Fibroblast of skin of left quadriceps (primary cell): ENCODE measurements around the gene KIF26B.
"Not testable (repeated sequence)": the region's sequence is repeated elsewhere in the genome, so short reads cannot be mapped to it uniquely, and the experiment has no call there.

Experiments
- DNase-seq, 2 experiments: peaks; one replicate each; pipeline ENCODE4 v3.0.0-alpha.2; 2013; ENCODE audit warnings: low read depth in 2 of 2

Gene KIF26B

DNA sequence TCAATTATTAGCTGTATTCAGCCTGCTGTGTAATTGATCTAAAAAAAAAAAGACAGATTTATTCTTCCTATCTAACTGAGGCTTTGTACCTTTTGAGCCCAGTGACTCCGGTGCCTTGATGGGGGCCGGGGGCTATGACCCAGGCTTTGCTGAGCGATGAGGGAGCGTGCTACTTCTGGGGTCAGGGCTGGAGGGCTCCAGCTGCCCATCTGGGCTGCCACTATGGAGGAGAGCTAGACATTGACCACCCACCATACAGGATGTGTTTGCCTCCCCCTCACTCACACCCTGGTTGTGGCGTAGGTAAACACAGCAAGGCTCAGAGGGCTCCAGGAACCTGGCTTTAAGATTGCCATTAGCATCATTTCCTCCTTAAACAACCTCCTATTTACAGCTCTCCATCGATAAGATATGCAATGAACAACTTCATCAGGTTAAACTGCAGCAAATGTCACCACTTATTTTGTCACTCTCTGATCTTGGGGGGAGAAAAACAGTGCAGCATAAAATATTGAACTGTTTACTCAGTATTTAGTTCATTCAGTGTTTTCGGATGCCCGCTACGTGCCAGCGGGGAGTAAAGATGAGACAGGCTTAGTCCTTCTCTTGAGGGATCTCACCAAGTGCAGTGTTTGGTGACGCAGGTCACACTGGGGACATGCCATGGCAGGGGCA, 231.6 kb downstream of the KIF26B start:
- no peak for DNase-seq

DNA sequence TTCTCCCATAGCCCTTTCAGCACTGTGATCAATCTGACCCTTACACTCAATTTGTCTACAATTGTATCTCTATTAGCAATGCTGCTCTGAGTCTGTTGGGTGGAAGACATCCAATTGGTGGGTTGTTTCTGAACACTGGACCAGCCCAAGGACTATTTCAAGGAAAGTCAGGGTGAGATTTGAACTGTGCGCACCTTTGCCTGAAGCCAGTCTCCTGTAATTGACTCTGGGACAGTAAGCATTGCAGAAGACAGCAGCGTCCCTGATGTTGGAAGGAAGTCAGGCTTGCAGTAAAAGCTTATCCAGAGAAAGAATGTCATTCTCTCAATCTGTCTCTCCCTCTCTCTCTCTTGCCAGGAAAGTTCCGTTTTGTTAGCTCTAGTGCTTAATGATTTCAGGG, 233.9 kb downstream of the KIF26B start:
- DNase-seq, result no peak

DNA sequence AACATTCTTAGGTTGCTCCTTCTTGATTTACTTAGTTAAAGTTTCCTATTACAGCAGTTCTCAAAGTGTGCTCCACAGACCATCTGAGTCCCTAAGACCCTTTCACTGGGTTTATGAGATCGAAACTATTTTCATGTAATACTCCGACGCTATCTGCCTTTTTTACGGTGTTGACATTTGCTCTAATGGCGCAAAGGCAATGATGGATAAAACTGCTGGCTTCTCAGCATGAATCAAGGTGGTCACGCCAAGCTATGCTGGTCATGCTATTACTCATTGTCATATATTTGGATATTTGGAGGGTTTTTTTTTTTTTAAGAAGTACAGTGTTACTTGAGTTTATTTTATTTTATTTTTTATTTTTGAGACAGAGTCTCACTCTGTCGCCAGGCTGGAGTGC, 235.1 kb downstream of the KIF26B start:
- no peak for DNase-seq

DNA sequence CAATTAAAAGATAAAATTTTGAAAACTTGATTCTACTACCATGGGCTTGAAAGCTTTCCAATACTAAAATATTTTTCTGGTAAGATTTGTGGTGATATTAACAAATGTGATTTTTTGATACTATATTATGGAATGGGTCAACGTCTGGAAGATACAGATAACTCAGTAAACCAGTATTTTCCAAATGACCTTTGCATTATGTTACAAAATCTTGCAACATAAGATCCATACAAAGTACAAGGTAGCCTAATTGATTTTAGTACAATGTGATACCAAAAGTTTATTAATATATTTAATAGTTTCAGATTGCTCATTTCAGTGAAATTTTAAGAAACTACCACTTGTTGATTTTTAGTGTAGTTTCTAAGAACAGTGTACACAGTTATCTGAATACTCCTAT, 236.2 kb downstream of the KIF26B start:
- no peak for DNase-seq

DNA sequence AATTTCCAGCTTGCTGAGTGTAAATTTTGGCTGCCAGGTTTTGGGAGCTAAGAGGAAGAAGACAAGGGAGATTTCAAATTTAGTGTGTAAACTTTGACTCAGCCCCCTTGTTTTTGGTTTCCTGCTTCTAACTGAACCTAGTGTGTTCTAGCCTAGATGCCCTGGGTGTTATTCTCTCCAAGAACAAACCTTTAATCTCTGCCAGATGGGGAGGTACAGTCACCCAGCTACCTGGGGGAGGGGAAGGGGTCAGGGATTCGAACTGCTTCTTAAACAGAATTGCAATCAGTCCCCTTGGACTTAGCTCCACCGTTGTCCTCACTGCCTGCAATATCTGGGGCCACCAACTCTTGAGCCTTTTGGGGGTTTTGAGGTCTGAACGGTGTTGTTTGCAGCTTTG, 238.9 kb downstream of the KIF26B start:
- no peak for DNase-seq

DNA sequence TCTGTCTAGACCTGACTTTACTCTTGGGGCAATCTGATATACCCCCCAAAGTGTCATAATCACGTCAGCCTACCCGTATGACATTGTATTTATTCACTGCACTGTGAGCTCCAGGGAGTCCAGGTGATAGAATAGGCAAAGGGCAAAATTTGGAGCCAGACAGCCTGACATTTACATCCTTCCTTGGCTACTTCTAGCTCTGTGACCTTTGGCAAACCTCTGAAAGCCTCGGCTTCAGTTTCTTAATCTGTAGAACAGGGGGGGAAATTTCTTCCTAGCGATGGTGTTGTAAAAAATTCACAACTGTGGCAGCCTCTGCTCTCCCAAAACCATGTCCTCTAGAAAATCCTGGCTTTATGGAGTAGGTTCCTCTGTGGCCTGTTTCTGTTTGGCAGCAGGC, 240.9 kb downstream of the KIF26B start:
- DNase-seq, result no peak

DNA sequence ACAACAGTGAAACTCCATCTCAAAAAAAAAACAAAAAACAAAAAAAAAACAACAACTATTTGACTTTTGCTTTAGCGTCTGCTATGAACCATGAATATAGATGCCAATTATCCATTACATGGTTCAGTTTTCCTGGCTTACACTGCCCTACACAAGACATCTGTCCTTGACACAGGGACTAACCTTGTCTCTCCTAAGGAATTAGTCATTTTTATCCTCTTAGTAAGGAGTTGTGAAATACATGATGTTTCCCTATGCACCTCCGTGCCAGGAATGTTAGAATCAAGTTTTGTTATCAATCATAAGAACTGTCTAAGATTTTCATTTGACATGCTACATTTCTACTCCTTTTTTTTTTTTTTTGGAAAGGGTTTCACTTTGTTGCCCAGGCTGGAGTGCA, 241.8 kb downstream of the KIF26B start:
- DNase-seq, result no peak

DNA sequence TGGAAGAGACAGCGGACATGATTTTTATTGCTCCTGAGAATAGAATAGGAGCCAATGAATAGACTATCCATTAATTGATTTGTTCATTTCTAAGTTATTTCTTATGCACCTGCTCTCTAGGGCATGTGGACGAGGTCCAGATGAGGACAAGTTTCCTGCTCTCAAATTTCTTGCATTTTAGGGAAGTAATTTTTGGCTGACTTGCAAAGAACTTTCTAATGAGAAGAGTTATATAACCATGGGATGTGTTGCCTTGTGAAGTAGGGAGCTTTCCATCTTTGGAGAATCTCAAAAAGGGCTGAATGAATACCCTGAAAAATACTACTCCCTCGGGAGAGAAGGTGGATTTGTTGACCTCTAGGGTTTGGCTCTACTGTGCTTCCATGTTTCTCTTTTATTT, 243.0 kb downstream of the KIF26B start:
- DNase-seq, result no peak

DNA sequence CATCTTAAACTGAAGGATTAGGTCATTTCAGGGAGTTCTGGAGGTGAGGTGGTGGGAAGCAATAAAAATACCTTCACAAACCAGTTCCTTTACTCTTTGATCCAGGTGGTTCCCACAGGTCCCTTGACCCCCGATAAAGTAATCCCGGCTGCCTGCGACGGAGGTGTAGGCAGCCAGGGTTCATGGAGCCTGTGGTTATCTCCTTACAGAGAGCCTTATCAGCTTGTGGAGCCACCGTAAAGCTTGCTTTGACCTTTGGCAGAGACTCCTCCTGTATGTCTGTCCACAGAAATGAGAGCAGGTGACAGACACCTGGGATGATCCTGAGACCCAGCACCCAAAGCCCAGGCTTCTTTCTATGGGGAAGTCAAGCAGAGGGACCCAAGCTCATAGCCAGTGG, 243.4 kb downstream of the KIF26B start:
- DNase-seq, result no peak

DNA sequence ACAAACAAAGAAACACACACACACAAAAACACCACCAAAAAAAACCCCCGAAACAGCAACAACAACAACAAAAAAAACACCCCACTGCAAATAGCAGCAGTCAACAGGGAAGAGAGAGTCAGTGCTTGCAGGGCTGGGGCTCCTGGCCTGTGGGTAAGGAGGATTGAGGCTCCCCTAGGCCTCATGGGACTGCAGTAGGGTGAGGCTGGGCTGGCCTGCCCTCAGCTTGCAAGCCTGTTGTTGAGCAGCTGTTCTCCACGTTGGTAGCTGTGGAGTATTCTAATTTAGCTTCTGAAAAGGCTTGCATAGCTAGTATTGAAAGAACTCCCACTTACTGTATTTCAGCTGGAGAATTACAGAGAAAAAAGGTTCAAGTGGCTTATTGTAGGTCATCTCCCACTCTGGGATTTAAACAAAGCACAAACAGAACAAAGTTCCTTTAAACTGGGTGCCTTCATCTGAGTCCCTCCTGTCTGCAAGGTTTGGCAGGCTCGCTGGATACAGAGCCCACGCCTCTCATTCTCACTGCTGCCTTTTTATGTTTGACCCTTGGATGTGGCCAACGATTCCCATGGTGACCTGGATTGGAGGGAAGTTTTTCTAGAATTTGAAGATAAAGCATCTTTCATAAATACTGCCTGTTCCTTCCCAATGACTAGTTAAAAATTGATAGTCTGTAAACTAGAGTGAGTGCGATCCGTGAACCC, 247.2 kb downstream of the KIF26B start:
- DNase-seq, result no peak

DNA sequence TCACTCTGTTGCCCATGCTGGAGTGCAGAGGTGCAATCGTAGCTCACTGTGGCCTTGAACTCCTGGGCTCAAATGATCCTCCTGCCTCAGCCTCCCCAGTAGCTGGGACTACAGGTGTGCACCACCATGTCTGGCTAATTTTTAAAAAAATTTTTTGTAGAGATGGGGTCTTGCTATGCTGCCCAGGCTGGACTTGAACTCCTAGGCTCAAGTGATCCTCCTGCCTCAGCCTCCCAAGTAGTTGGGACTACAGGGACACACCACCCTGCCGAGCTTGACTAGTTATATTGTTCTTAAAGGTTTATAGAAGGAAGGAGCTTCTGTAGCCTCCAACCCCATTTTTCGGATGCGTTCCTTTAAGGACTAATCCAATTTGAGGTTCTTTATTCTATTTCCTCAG, 248.2 kb downstream of the KIF26B start:
- not testable (repeated sequence) for DNase-seq

DNA sequence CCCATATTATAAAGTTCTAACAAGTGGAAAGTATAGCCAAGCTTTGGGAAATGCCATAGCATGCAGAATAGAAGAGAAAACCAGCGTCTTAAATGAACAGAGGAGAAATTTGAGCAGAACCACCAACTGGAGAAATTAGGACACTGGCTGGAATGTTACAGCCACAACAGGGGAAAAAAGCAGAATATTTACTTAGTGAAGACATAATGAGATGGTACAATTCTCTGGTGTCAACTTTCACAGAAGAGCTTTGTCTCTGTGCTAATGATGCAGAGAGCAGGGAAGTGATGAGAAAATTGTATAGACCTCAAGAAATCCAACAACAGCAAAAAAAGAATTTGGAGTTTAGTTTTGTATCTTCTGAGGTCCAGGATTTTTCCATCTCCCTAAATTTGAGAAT, 249.7 kb downstream of the KIF26B start:
- no peak for DNase-seq

DNA sequence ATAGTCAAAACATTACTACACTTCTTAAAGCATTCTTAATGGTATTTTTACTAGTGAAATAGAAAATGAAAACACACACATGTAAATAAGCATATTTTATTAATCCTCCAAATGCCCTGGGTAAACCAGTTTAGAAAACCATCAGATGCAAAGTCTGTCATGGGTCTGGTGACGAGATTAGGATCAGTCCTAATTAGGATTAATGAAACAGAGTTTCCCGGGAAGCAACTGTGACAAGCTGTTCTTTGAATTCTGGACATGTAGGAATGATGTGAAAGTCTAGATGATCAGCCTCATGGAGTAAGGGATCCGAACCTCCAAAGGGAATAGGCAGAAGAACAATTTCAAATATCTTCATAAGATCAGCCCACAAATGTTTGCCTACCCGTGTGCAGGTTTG, 250.2 kb downstream of the KIF26B start:
- DNase-seq, result no peak

DNA sequence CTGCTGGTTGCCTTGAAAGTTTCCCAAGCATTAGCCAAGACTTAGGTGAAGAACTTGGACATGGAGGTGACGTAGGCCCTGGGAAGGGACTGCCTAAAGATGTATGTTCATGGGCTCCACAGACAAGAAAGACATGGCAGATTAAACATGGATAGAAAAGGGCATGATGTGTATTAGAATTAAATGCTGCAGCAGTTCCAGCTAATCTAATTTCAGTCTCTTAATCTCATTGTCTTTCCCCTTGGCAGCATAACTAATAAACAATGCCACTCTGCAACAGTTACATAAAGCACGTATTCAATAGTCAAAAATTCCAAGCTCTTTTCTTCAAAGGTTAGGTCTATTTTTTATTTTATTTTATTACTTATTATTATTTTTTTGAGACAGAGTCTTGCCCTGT, 251.6 kb downstream of the KIF26B start:
- DNase-seq, result no peak

DNA sequence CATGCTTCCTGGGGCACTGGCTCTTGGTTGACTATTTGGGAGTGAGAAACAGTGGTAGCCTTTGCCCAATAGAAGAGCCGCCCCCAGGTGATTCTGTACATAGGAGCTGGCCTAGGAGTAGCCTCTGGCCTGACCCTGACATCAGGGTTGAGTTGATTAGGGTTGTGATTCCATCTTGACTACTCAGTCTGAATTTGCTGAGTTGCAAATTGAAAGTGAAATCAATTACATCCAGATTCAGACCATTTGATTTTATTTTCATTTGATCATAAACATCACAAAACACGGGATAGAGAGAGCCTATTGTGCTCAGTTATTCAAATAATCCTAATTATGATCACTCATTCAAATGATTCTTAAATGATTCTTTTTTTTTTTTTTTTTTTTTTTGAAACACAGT, 253.2 kb downstream of the KIF26B start:
- DNase-seq, result no peak

DNA sequence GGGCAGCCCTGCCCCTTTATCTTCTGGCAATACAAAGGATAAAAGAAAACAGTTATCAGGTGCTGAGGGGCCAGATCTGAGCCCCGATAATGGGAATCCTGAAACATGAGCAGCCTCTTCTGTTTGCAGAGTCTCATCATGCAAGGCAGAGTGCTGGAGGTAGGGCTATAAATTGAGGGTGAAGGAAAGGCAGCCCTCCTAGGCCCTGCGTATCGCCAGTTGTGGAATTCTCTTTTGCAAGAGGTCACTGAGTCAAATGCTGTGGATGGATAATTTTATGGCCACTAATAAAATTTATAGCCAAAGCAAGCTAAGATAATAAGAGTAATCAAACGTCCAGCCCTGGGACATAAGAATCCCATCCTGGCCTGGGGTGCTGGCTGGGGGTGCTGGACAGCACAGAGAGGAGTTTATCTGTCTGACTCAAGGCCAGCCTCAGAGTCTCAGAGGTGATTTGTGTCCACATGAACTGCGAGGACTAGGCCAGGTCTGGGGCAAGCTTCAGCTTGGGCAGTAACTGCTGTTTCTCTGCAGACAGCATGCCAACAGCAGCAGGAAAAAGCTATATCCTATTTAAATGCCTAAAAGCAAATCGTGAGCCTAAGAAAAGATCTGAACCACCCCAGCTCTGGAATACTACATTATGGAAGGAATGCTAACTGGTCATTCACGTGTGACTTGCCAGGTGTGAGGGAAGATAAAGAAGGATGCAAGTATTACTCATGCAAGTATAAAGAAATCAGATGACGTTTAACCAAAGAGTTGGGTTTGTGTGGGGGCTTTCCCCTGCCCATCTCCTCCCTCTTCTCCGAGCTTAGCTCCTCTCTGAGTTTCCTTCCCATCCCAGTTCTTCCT, 254.8 kb downstream of the KIF26B start:
- DNase-seq, result no peak

DNA sequence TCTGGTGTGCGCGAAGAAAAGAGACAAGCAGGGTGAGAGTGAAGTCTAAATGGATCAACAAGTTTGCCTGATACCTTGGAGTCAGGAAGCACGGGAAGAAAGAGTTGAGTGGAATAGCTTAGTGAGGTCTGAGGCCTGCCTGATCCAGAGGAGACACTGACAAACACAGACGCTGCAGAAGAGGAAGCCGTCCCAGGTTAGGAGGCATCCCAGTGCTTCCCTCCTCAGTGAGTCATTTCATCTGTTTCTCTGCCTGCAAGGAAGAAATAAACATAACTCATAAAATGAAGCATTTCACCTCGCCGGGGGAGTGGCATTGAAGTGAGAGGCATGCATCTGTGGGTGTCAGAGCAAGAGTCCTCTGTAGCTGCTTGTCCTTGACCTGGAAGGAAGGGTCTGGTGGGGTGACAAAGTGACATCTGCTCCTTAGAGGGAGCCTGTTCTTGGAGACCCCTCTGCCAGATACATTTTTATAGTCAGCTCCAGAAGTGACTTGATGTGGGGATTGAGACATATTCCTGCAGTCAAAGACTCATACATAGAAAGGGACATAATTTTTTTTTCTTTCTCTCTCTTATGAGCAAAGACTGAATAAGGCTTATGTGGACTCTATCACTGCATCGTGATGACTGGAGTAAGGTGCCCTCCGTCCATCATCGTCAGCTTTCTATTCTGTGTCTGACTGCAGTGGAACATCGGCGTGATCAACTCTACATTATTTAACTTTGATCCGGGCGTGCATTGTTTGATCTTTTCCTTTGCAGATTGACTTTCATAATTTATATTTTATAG, 256.7 kb downstream of the KIF26B start:
- DNase-seq, result no peak

DNA sequence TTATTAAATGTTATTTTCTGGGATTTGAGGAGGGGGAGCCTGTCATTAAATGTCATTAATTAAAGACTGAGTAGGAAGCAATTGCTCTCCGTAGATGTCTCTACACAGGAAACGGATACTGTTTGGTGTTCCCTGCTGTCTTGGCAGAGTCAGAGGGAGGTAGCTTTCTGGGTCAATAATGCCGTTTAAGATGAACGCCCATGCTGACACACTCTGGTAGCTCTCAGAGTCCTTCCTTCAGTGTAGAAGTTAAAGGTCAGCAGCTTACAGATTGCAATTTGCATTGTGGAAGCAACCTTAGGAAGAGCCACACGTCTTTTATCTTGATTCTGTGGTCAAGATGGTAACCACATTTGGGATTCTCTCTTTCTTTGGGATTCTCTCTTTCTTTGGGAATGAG, 257.5 kb downstream of the KIF26B start:
- DNase-seq, result no peak

DNA sequence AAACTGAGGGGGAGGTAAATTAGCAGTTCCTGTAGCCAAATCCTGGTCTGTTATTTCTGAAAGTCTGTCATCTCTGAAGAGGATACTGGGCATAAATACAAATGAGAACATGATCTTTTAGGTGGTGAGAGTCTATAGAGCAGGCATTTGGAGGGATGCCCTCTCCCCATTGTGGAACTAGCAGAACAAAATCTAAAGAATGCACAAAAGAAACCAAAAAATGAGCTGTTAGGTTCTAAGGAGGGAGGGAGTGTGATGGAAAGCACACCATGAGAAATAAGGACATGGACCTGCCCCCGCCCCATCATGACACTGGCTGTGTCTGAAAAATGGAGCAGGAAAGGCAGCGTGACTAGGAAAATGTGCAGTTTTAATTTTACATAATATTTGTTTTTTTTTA, 262.0 kb downstream of the KIF26B start:
- no peak for DNase-seq

DNA sequence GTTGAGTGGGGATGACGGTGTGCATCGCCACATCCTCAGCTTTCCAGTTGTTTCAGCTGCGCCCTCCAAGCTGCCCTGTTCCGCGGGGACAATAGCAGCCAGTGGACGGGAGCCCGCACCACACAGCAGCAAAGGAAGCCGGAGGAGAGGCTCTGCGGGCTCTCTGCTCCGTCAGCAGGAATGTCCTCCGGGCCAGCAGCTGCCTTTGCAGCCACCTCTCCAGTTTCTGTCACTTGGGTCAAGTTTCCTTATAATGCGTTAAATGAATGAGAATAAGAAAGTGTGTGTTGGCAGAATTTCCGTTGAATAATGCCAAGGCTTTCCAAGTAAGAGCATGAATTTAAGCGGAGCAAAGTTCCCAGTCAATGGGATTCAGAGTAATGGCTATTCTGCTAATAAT, 263.3 kb downstream of the KIF26B start:
- no peak for DNase-seq

DNA sequence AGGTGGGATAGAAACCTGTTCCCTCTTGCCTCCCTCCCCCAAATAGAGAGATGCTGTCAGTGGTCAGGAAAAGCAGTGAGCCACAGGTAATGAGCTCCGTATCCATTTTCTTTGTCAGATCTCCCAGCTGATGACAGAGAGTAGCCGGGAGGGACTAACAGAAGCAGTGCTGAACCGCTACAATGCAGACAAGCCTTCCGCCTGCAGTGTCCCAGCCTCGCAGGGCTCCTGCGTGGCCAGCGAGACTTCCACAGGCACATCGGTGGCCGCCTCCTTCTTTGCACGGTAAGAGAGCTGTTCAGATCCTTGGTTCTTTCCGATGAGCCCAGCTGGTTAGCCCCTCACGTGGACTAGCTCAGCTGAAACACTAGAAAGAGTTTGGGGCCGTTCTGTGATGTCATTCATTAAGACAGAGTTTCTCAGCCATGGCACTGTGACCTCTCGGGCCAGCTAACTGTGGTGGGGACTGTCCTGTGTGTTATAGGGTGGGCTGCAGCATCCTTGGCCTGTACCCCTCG, 264.7 kb downstream of the KIF26B start:
- DNase-seq, result no peak

DNA sequence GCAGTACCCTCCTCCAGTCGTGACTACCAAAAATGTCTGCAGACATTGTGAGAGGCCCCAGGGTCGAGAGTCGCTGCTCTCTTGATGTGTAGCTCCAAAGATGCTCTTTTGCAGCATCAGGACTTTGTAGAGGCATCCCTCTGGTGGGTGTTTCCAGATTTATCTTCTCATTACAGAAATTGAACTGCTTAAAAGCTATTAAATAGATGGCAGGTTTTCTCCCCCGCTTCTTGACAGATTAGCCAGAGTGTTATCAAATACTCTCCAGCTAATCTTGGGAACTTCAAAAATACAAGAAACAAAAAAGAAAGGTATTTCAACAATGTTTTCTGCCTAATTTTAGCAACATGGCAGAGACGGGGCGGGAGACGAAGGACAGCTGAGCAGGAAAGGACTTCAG, 265.2 kb downstream of the KIF26B start:
- DNase-seq, result no peak
